HEK293 (cell line): ENCODE results near the gene PRR14L.

Source experiments
- CTCF ChIA-PET: fragments of 350-600 bp; formaldehyde crosslinking; extraction: SDS; loops from one replicate; lab custom pipeline; 2021; ENCODE audit warnings: antibody characterized with exemption; lab: Yijun Ruan, JAX
- POLR2A ChIA-PET: fragments of 300-600 bp; formaldehyde crosslinking; extraction: SDS; loops from one replicate; lab custom pipeline; 2020; ENCODE audit warnings: antibody characterized with exemption, inconsistent platforms; lab: Yijun Ruan, JAX
- H3K27ac ChIP-seq: fragments of 200-500 bp; sonication (Bioruptor generic); 2 replicates; pipeline ENCODE4 v1.5.1; 2014; ENCODE audit warnings: low read depth, low read length, control low read depth, inconsistent platforms; ENCODE audit errors: extremely low read depth
- H3K36me3 ChIP-seq, 2 experiments: fragments of 200-500 bp in 1 of 2; sonication (Bioruptor generic) in 1 of 2; 1 replicate in 1 of 2; 2 replicates in 1 of 2; pipeline ENCODE4 v1.5.1; 2014 to 2017; ENCODE audit warnings: inconsistent platforms in 2 of 2, low read length in 2 of 2; ENCODE audit not compliant: control insufficient read depth in 2 of 2, insufficient read depth in 1 of 2
- H3K4me1 ChIP-seq: fragments of 200-500 bp; sonication (Bioruptor generic); 2 replicates; pipeline ENCODE4 v1.5.1; 2014; ENCODE audit warnings: mild to moderate bottlenecking, low read length, inconsistent platforms; ENCODE audit not compliant: control insufficient read depth, insufficient read depth
- H3K4me3 ChIP-seq: 2 replicates; pipeline ENCODE4 v1.5.1; 2011; ENCODE audit warnings: low read depth, mild to moderate bottlenecking, control low read depth, low read length, moderate library complexity
- H3K9me3 ChIP-seq: fragments of 200-500 bp; sonication (Bioruptor generic); 2 replicates; pipeline ENCODE4 v1.5.1; 2014; ENCODE audit warnings: low read depth, low read length, inconsistent platforms; ENCODE audit not compliant: control insufficient read depth, insufficient read depth
- GLIS1 ChIP-seq: fragments of 450-650 bp; formaldehyde crosslinking; IDR thresholded peaks from 2 replicates; pipeline ENCODE4 v1.5.1; 2016; ENCODE audit warnings: missing biosample characterization, missing genetic modification characterization
- KLF16 ChIP-seq: fragments of 450-650 bp; formaldehyde crosslinking; IDR thresholded peaks from 2 replicates; pipeline ENCODE4 v1.5.1; 2017; ENCODE audit warnings: missing biosample characterization, missing genetic modification characterization
- PRDM2 ChIP-seq: fragments of 450-650 bp; formaldehyde crosslinking; IDR thresholded peaks from 2 replicates; pipeline ENCODE4 v1.5.1; 2016; ENCODE audit warnings: missing biosample characterization, missing genetic modification characterization, borderline replicate concordance
- RBAK ChIP-seq: fragments of 450-650 bp; formaldehyde crosslinking; IDR thresholded peaks from 2 replicates; pipeline ENCODE4 v1.5.1; 2016; ENCODE audit warnings: missing biosample characterization, missing genetic modification characterization
- SCRT2 ChIP-seq: fragments of 450-650 bp; formaldehyde crosslinking; IDR thresholded peaks from 2 replicates; pipeline ENCODE4 v1.5.1; 2016; ENCODE audit warnings: missing biosample characterization, missing genetic modification characterization
- TCF7L2 ChIP-seq: IDR thresholded peaks from 2 replicates; pipeline ENCODE4 v1.6.1; 2011; ENCODE audit warnings: low read depth, mild to moderate bottlenecking, inconsistent platforms, low read length, moderate library complexity, borderline replicate concordance
- YY2 ChIP-seq: fragments of 450-650 bp; formaldehyde crosslinking; IDR thresholded peaks from 2 replicates; pipeline ENCODE4 v1.5.1; 2016; ENCODE audit warnings: missing biosample characterization, missing genetic modification characterization
- ZBTB17 ChIP-seq: fragments of 450-650 bp; formaldehyde crosslinking; IDR thresholded peaks from 2 replicates; pipeline ENCODE4 v1.5.1; 2016; ENCODE audit warnings: missing biosample characterization, missing genetic modification characterization
- ZNF148 ChIP-seq: fragments of 450-650 bp; formaldehyde crosslinking; IDR thresholded peaks from 2 replicates; pipeline ENCODE4 v1.5.0; 2017; ENCODE audit warnings: missing biosample characterization, missing genetic modification characterization, borderline replicate concordance
- ZNF169 ChIP-seq: fragments of 450-650 bp; formaldehyde crosslinking; IDR thresholded peaks from 2 replicates; pipeline ENCODE4 v1.5.1; 2016; ENCODE audit warnings: missing biosample characterization, missing genetic modification characterization
- ZNF223 ChIP-seq: fragments of 450-650 bp; formaldehyde crosslinking; IDR thresholded peaks from 2 replicates; pipeline ENCODE4 v1.5.1; 2016; ENCODE audit warnings: missing biosample characterization, missing genetic modification characterization
- ZNF324 ChIP-seq: fragments of 450-650 bp; formaldehyde crosslinking; IDR thresholded peaks from 2 replicates; pipeline ENCODE4 v1.5.1; 2016; ENCODE audit warnings: missing biosample characterization, missing genetic modification characterization
- ZNF362 ChIP-seq: fragments of 450-650 bp; formaldehyde crosslinking; IDR thresholded peaks from 2 replicates; pipeline ENCODE4 v1.5.1; 2016; ENCODE audit warnings: missing biosample characterization, missing genetic modification characterization
- ZNF423 ChIP-seq: fragments of 450-650 bp; formaldehyde crosslinking; IDR thresholded peaks from 2 replicates; pipeline ENCODE4 v1.5.1; 2016; ENCODE audit warnings: missing biosample characterization, missing genetic modification characterization
- ZNF48 ChIP-seq: fragments of 450-650 bp; formaldehyde crosslinking; IDR thresholded peaks from 2 replicates; pipeline ENCODE4 v1.5.1; 2016; ENCODE audit warnings: missing biosample characterization, missing genetic modification characterization
- ZNF544 ChIP-seq: fragments of 450-650 bp; formaldehyde crosslinking; IDR thresholded peaks from 2 replicates; pipeline ENCODE4 v1.5.0; 2017; ENCODE audit warnings: missing biosample characterization, missing genetic modification characterization
- ZNF621 ChIP-seq: fragments of 450-650 bp; formaldehyde crosslinking; IDR thresholded peaks from 2 replicates; pipeline ENCODE4 v1.5.1; 2017; ENCODE audit warnings: missing biosample characterization, missing genetic modification characterization
- ZNF629 ChIP-seq: fragments of 450-650 bp; formaldehyde crosslinking; IDR thresholded peaks from 2 replicates; pipeline ENCODE4 v1.5.1; 2017; ENCODE audit warnings: missing biosample characterization, missing genetic modification characterization
- ZNF645 ChIP-seq: fragments of 450-650 bp; formaldehyde crosslinking; IDR thresholded peaks from 2 replicates; pipeline ENCODE4; 2016; ENCODE audit warnings: missing biosample characterization, missing genetic modification characterization
- ZNF843 ChIP-seq: fragments of 450-650 bp; formaldehyde crosslinking; IDR thresholded peaks from 2 replicates; pipeline ENCODE4 v1.5.1; 2016; ENCODE audit warnings: missing biosample characterization, missing genetic modification characterization

The PRR14L gene

GRCh38 chr22:31733580-31734079, 16.3 kb downstream of the PRR14L start:
- Histone ChIP-seq H3K4me1 (no peaks in the 10 kb centered on the region), H3K36me3 (peaks cover 20 to 36% of the 10 kb centered on the region in 2 experiments), H3K4me3 (no peak overlapping the region), H3K27ac (no peak overlapping the region), H3K9me3 (no peaks in the 10 kb centered on the region)
- ChIA-PET POLR2A (interaction anchor here (0.6 kb wide), 1 partner anchor 11 kb away, joined by 3 read pairs; no protein-coding TSS in a partner anchor), CTCF (no interaction called here)
- TF ChIP-seq ZBTB17 (no peak), ZNF223 (tag by site-specific recombination) (no peak), ZNF148 (tag by site-specific recombination) (no peak), ZNF48 (no peak), ZNF423 (tag by site-specific recombination) (no peak)
- TF ChIP-seq, all 188 proteins: peak for 0

GRCh38 chr22:31732089-31732829, 17.7 kb downstream of the PRR14L start:
- ChIA-PET POLR2A (no interaction called here), CTCF (interaction anchor here (0.5 kb wide), 1 partner anchor 11 kb away, joined by 4 read pairs; no protein-coding TSS in a partner anchor)
- TF ChIP-seq ZNF544 (tag by site-specific recombination): no peak
- peak overlapping the region; percentile 24; the same call in 1 of the 2 replicates for H3K27ac ChIP-seq
- no peak overlapping the region for H3K4me3 ChIP-seq
- H3K9me3 ChIP-seq: no peaks in the 10 kb centered on the region
- peaks cover 27 to 28% of the 10 kb centered on the region in 2 experiments for H3K36me3 ChIP-seq
- H3K4me1 ChIP-seq: no peaks in the 10 kb centered on the region

GRCh38 chr22:31730344-31730711, 19.6 kb downstream of the PRR14L start:
- CTCF ChIA-PET: interaction anchor here (0.7 to 0.9 kb wide), 3 partner anchors 13 to 240 kb away, joined by 3 to 6 read pairs (median 4); no protein-coding TSS in a partner anchor
- TF ChIP-seq ZNF843 (tag by site-specific recombination) (no peak), ZNF169 (no peak), ZNF629 (tag by site-specific recombination) (no peak), ZNF645 (tag by site-specific recombination) (no peak), TCF7L2 (no peak), ZNF544 (tag by site-specific recombination) (no peak), ZNF362 (tag by site-specific recombination) (no peak), ZNF621 (tag by site-specific recombination) (no peak), YY2 (tag by site-specific recombination) (no peak), GLIS1 (no peak), ZNF324 (tag by site-specific recombination) (no peak), SCRT2 (tag by site-specific recombination) (no peak), PRDM2 (no peak), RBAK (tag by site-specific recombination) (no peak), KLF16 (tag by site-specific recombination) (no peak)

More at GRCh38 chr22:31730344-31730711, 19.6 kb downstream of the PRR14L start:
- Histone ChIP-seq H3K27ac (no peak overlapping the region), H3K36me3 (peaks cover 25 to 32% of the 10 kb centered on the region in 2 experiments; a peak in 2 of 3 replicates), H3K4me1 (no peaks in the 10 kb centered on the region), H3K4me3 (no peak overlapping the region), H3K9me3 (no peaks in the 10 kb centered on the region)
- POLR2A ChIA-PET: interaction anchor here (0.7 kb wide), 1 partner anchor 35 kb away, joined by 6 read pairs; no protein-coding TSS in a partner anchor
